Measurements from ENCODE around the gene SPAG5. TPM values are rescaled to one million over a fixed set of nuclear protein-coding genes. Genes with fewer than 3 reads are reported as not detected.

SPAG5 gene
- total and polyA plus RNA-seq, 9 of the 15 experiments (the other 6 are each of a cell fraction or from before 2014, with no cell fraction given), result 94.4 to 286 (median 151) TPM

DNA sequence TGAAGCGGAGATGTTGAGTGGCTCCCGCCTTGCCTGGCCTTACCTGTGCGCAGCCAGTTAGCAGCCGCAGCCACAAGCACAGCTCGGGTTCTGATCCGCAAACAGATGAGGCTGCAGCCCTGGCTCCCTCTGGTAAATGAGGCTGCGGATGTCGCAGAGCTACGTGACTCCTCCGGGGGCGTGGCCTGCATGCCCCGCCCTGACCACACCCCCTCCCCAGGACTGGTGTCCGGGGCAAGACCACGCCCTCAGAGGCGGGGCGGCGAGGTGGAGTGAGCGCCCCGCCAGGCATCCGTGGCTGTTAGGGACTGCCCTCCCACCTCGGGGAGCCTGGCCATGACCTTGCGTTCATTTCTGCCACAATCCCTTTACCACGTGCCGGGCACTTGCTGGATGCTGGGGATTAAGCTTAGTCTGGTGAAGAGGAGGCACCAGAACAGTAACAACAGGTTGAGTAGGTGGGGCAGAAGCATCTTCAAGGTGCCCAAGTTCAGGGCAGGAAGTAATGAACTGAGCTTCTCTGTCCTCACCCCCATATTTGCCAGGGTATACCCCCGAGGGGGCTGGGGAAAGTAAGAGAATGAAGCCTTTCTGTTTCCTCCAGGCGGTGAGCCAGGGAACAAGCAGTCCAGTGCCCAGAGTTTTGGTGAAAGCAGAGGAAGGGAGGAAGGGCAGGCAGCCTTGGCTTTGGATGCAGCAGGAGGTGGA lies 21.9 kb downstream of the SPAG5 start, which contains the start of gene ALDOC (continued):
- peak; percentile 6; the same call in 1 of the 2 replicates for TF ChIP-seq MTA2 (IDR thresholded peaks at IDR 0.05; ENCODE audit: low read depth)
- TF ChIP-seq, protein P1, sequence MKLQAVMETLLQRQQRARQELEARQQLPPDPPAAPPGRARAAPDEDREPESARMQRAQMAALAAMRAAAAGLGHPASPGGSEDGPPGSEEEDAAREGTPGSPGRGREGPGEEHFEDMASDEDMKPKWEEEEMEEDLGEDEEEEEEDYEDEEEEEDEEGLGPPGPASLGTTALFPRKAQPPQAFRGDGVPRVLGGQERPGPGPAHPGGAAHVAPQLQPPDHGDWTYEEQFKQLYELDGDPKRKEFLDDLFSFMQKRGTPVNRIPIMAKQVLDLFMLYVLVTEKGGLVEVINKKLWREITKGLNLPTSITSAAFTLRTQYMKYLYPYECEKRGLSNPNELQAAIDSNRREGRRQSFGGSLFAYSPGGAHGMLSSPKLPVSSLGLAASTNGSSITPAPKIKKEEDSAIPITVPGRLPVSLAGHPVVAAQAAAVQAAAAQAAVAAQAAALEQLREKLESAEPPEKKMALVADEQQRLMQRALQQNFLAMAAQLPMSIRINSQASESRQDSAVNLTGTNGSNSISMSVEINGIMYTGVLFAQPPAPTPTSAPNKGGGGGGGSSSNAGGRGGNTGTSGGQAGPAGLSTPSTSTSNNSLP (IDR thresholded peaks at IDR 0.05; ENCODE audit: borderline replicate concordance, low read depth, low read length), result no peak
- no peak for TF ChIP-seq DIDO1 (tag; IDR thresholded peaks at IDR 0.05; ENCODE audit: low read depth)
- no peak for TF ChIP-seq SNRNP70 (optimal IDR thresholded peaks at IDR 0.05; ENCODE audit: low read depth, low read length)
- TF ChIP-seq NCOA6 (IDR thresholded peaks at IDR 0.05), result no peak
- TF ChIP-seq EGR1 (conservative IDR thresholded peaks at IDR 0.05), result peak; percentile 26; the same call in 1 of the 2 replicates
- no peak for TF ChIP-seq ZSCAN29 (IDR thresholded peaks at IDR 0.05)
- no peak for TF ChIP-seq ZC3H4 (CRISPR knock-in tag; IDR thresholded peaks at IDR 0.05; ENCODE audit: borderline replicate concordance)
- TF ChIP-seq ZNF354B (CRISPR knock-in tag; IDR thresholded peaks at IDR 0.05), result no peak
- no peak for TF ChIP-seq MED1 (CRISPR knock-in tag; IDR thresholded peaks at IDR 0.05; ENCODE audit: borderline replicate concordance)
- TF ChIP-seq, protein P2, sequence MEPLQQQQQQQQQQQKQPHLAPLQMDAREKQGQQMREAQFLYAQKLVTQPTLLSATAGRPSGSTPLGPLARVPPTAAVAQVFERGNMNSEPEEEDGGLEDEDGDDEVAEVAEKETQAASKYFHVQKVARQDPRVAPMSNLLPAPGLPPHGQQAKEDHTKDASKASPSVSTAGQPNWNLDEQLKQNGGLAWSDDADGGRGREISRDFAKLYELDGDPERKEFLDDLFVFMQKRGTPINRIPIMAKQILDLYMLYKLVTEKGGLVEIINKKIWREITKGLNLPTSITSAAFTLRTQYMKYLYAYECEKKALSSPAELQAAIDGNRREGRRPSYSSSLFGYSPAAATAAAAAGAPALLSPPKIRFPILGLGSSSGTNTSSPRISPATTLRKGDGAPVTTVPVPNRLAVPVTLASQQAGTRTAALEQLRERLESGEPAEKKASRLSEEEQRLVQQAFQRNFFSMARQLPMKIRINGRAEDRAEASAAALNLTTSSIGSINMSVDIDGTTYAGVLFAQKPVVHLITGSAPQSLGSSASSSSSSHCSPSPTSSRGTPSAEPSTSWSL (CRISPR knock-in tag; IDR thresholded peaks at IDR 0.05; ENCODE audit: borderline replicate concordance), result no peak
- no peak for TF ChIP-seq ZFP30 (CRISPR knock-in tag; IDR thresholded peaks at IDR 0.05; ENCODE audit: borderline replicate concordance)
- TF ChIP-seq HNRNPH1 (optimal IDR thresholded peaks at IDR 0.05; ENCODE audit: low read depth, low read length), result no peak
- TF ChIP-seq, protein P3, sequence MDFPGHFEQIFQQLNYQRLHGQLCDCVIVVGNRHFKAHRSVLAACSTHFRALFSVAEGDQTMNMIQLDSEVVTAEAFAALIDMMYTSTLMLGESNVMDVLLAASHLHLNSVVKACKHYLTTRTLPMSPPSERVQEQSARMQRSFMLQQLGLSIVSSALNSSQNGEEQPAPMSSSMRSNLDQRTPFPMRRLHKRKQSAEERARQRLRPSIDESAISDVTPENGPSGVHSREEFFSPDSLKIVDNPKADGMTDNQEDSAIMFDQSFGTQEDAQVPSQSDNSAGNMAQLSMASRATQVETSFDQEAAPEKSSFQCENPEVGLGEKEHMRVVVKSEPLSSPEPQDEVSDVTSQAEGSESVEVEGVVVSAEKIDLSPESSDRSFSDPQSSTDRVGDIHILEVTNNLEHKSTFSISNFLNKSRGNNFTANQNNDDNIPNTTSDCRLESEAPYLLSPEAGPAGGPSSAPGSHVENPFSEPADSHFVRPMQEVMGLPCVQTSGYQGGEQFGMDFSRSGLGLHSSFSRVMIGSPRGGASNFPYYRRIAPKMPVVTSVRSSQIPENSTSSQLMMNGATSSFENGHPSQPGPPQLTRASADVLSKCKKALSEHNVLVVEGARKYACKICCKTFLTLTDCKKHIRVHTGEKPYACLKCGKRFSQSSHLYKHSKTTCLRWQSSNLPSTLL (IDR thresholded peaks at IDR 0.05), result no peak
- no peak for TF ChIP-seq ZNF707 (CRISPR knock-in tag; conservative IDR thresholded peaks at IDR 0.05)
- no peak for TF ChIP-seq THRAP3 (IDR thresholded peaks at IDR 0.05; ENCODE audit: borderline replicate concordance)
- TF ChIP-seq, protein P4, sequence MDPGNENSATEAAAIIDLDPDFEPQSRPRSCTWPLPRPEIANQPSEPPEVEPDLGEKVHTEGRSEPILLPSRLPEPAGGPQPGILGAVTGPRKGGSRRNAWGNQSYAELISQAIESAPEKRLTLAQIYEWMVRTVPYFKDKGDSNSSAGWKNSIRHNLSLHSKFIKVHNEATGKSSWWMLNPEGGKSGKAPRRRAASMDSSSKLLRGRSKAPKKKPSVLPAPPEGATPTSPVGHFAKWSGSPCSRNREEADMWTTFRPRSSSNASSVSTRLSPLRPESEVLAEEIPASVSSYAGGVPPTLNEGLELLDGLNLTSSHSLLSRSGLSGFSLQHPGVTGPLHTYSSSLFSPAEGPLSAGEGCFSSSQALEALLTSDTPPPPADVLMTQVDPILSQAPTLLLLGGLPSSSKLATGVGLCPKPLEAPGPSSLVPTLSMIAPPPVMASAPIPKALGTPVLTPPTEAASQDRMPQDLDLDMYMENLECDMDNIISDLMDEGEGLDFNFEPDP (CRISPR knock-in tag; IDR thresholded peaks at IDR 0.05), result no peak
- TF ChIP-seq, protein P5, sequence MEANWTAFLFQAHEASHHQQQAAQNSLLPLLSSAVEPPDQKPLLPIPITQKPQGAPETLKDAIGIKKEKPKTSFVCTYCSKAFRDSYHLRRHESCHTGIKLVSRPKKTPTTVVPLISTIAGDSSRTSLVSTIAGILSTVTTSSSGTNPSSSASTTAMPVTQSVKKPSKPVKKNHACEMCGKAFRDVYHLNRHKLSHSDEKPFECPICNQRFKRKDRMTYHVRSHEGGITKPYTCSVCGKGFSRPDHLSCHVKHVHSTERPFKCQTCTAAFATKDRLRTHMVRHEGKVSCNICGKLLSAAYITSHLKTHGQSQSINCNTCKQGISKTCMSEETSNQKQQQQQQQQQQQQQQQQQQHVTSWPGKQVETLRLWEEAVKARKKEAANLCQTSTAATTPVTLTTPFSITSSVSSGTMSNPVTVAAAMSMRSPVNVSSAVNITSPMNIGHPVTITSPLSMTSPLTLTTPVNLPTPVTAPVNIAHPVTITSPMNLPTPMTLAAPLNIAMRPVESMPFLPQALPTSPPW (CRISPR knock-in tag; IDR thresholded peaks at IDR 0.05), result peak; percentile 67
- no peak for TF ChIP-seq NCOA1 (IDR thresholded peaks at IDR 0.05; ENCODE audit: low read depth)
- TF ChIP-seq ZNF76 (CRISPR knock-in tag; IDR thresholded peaks at IDR 0.05; ENCODE audit: borderline replicate concordance), result no peak
- peak; percentile 95 for TF ChIP-seq TBP (optimal IDR thresholded peaks at IDR 0.05; ENCODE audit: low read depth, low read length)
- TF ChIP-seq ZNF77 (CRISPR knock-in tag; IDR thresholded peaks at IDR 0.05), result no peak

Measured in K562 (cell line).